K562 (cell line): Measurements from ENCODE around the gene DNAJC30. TPM values are rescaled to one million over a fixed set of nuclear protein-coding genes. Genes with fewer than 3 reads are reported as not detected.
A peak's percentile ranks its signal among the peaks of the same experiment; 100 is the strongest.

Experiments
- ATAC-seq: fragments of 200-7000 bp; cut with Tn5 transposase; 3 replicates; pipeline ENCODE4 v1.9.1; 2020; ENCODE audit warnings: moderate library complexity
- BruUV-seq: library from RNA; stranded (reverse); fragments of 400-500 nt; replicated peaks from 2 replicates; lab custom pipeline; 2021; lab: Mats Ljungman, UMichigan
- CTCF ChIA-PET: fragments of 300-600 bp; formaldehyde crosslinking; extraction: SDS; loops from one replicate; lab custom pipeline; 2021; ENCODE audit warnings: low intra/inter-chr PET ratio; lab: Yijun Ruan, JAX
- POLR2A ChIA-PET: fragments of 300-600, 350-650 bp; sonication (Branson Sonifier 250); formaldehyde crosslinking; extraction: SDS; loops from one replicate; lab custom pipeline; 2021; ENCODE audit warnings: antibody characterized with exemption, inconsistent platforms; lab: Yijun Ruan, JAX
- DNase-seq, 4 experiments: peaks; one replicate each; pipeline versions ENCODE4 v3.0.0 to v3.0.0-alpha.2; 2011 to 2018; ENCODE audit warnings: low spot score in 3 of 4, mixed read lengths in 3 of 4; ENCODE audit errors: extremely low read depth in 1 of 4
- FAIRE-seq: peaks from 2 replicates; lab custom pipeline; 2011; peaks lifted over from hg19 to GRCh38; lab: Jason Lieb, UNC
- H2AFZ ChIP-seq: 2 replicates; pipeline ENCODE4 v1.6.0; 2011; ENCODE audit warnings: low read depth, low read length, control low read depth, inconsistent platforms
- H3K27ac ChIP-seq: fragments of 200-600 bp; 3 replicates; pipeline ENCODE4 v1.8.0; 2011; ENCODE audit warnings: low read depth, mild to moderate bottlenecking, control low read depth, inconsistent platforms, low read length, moderate library complexity, mixed read lengths; ENCODE audit errors: extremely low read depth
- H3K27me3 ChIP-seq, 2 experiments: fragments of 300-600 bp in 1 of 2; 2 replicates in 1 of 2; 3 replicates in 1 of 2; pipeline versions ENCODE4 v1.6.0 to v1.8.0; 2011; ENCODE audit warnings: inconsistent platforms in 2 of 2, low read length in 2 of 2, mild to moderate bottlenecking in 1 of 2, mixed read lengths in 1 of 2, moderate library complexity in 1 of 2; ENCODE audit not compliant: control insufficient read depth in 2 of 2, insufficient read depth in 2 of 2
- H3K36me3 ChIP-seq: fragments of 300-600 bp; 3 replicates; pipeline ENCODE4 v1.8.0; 2011; ENCODE audit warnings: mild to moderate bottlenecking, low read length, inconsistent platforms; ENCODE audit not compliant: control insufficient read depth, insufficient read depth
- H3K4me1 ChIP-seq, 2 experiments: fragments of 200-600 bp in 1 of 2; replicated peaks in 1 of 2; 2 replicates in 1 of 2; 3 replicates in 1 of 2; pipeline versions ENCODE4 v1.5.1 to v1.8.0; 2011; ENCODE audit warnings: inconsistent platforms in 2 of 2, low read length in 2 of 2, mild to moderate bottlenecking in 1 of 2, mixed read lengths in 1 of 2, moderate library complexity in 1 of 2; ENCODE audit not compliant: control insufficient read depth in 2 of 2, insufficient read depth in 2 of 2
- H3K4me2 ChIP-seq: 2 replicates; pipeline ENCODE4 v1.6.1; 2011; ENCODE audit warnings: low read length, control low read depth, inconsistent platforms, mixed read lengths; ENCODE audit not compliant: insufficient read depth
- H3K4me3 ChIP-seq: fragments of 200-600 bp; sonication (generic), shearing (Covaris generic); 2 replicates; pipeline ENCODE4 v1.5.1; 2016; ENCODE audit warnings: control low read depth, inconsistent platforms
- H3K79me2 ChIP-seq: fragments of 200-600 bp; 3 replicates; pipeline ENCODE4 v1.8.0; 2011; ENCODE audit warnings: low read length, inconsistent platforms; ENCODE audit not compliant: control insufficient read depth, insufficient read depth
- H3K9ac ChIP-seq, 2 experiments: 2 replicates each; pipeline versions ENCODE4 v1.6.0 to v1.6.1; 2011; ENCODE audit warnings: low read depth in 2 of 2, low read length in 2 of 2, control low read depth in 1 of 2, inconsistent platforms in 1 of 2, mild to moderate bottlenecking in 1 of 2, mixed read lengths in 1 of 2; ENCODE audit not compliant: insufficient read depth in 1 of 2
- H3K9me1 ChIP-seq: one replicate; pipeline ENCODE4 v1.6.0; 2011; ENCODE audit warnings: inconsistent platforms, mild to moderate bottlenecking, low read length, moderate library complexity; ENCODE audit not compliant: control insufficient read depth, insufficient read depth
- H3K9me3 ChIP-seq: replicated peaks from 2 replicates; pipeline ENCODE4 v1.5.1; 2011; ENCODE audit warnings: low read depth, low read length, inconsistent platforms; ENCODE audit not compliant: control insufficient read depth, insufficient read depth
- H4K20me1 ChIP-seq: replicated peaks from 2 replicates; pipeline ENCODE4 v1.6.1; 2011; ENCODE audit warnings: low read length, inconsistent platforms, mixed read lengths; ENCODE audit not compliant: control insufficient read depth, insufficient read depth
- CREB1 ChIP-seq, 2 experiments: sonication (generic) in 1 of 2; formaldehyde crosslinking in 1 of 2; IDR thresholded peaks; 2 replicates each; pipeline versions ENCODE4 v1.6.1 to v1.8.0; 2012 to 2022; ENCODE audit warnings: inconsistent platforms in 1 of 2, mild to moderate bottlenecking in 1 of 2, missing genetic modification reagents in 1 of 2, moderate library complexity in 1 of 2
- CXXC5 ChIP-seq: fragments of 250-450 bp; sonication (Bioruptor Pico); IDR thresholded peaks from 2 replicates; pipeline ENCODE4 v1.8.0; 2022; ENCODE audit warnings: inconsistent platforms, mild to moderate bottlenecking, moderate library complexity
- HDAC1 ChIP-seq, 2 experiments: fragments of 450-650 bp; IDR thresholded peaks; 2 replicates each; pipeline ENCODE4 v1.6.1; 2016 to 2017; ENCODE audit warnings: inconsistent platforms in 1 of 2, mild to moderate bottlenecking in 1 of 2, moderate library complexity in 1 of 2
- NCOA6 ChIP-seq: fragments of 450-650 bp; IDR thresholded peaks from 2 replicates; pipeline ENCODE4 v1.6.1; 2017; ENCODE audit warnings: mild to moderate bottlenecking
- PYGO2 ChIP-seq: fragments of 450-650 bp; IDR thresholded peaks from 2 replicates; pipeline ENCODE4 v1.6.1; 2016; ENCODE audit warnings: mild to moderate bottlenecking, missing genetic modification characterization, moderate library complexity, missing compliant biosample characterization
- RBM25 ChIP-seq: fragments of 200-400 bp; formaldehyde crosslinking; IDR thresholded peaks from 2 replicates; pipeline ENCODE4 v1.6.1; 2018; ENCODE audit warnings: low read length, low read depth, moderate library complexity; ENCODE audit not compliant: severe bottlenecking
- SMAD1 ChIP-seq: fragments of 150-350 bp; IDR thresholded peaks from 2 replicates; pipeline ENCODE4 v1.6.1; 2014; ENCODE audit warnings: low read length, low read depth; ENCODE audit not compliant: partially characterized antibody
- STAT5A ChIP-seq: IDR thresholded peaks from 2 replicates; pipeline ENCODE4 v1.6.1; 2012; ENCODE audit warnings: low read length, inconsistent platforms, borderline replicate concordance
- ZNF175 ChIP-seq: fragments of 200-800 bp; sonication (Bioruptor generic); IDR thresholded peaks from 2 replicates; pipeline ENCODE4 v1.6.1; 2016; ENCODE audit warnings: low read depth, mild to moderate bottlenecking, missing genetic modification characterization, missing compliant biosample characterization
- WGBS: fragments of 100-300 bp; shearing (Covaris generic); methylation state at CpG from one replicate; pipeline ENCODE4 v1.1.6; 2016; ENCODE audit warnings: low coverage, mixed read lengths; ENCODE audit not compliant: insufficient coverage; ENCODE audit errors: missing lambda C conversion rate; 5-methylcytosine and 5-hydroxymethylcytosine counted together
- in situ Hi-C: fragments of 300-500 bp; cut with MboI; formaldehyde crosslinking; loops from 4 replicates; pipeline ENCODE4 v1.15.0; 2018; ENCODE audit warnings: inconsistent platforms, mixed read lengths
- intact Hi-C: fragments of 100-400 bp; cut with micrococcal nuclease; formaldehyde crosslinking; loops from 2 replicates; pipeline ENCODE4 v1.14.2; 2022
- polyA plus RNA-seq, 8 experiments: library from polyadenylated mRNA; depleted of rRNA in 4 of 8; stranded (reverse) in 5 of 8; unstranded in 3 of 8; fragments of >200 nt; fragmentation: Nextera tagmentation in 2 of 8; fragmentation: Illumina TruSeq in 1 of 8; extraction: Ambion mirVana in 2 of 8; extraction: Trizol in 1 of 8; gene quantifications; 2 replicates each; pipeline versions ENCODE4 v1.2.1 to v1.2.3, GENCODE V29; 2011 to 2014; ENCODE audit warnings: inconsistent platforms in 1 of 8, missing spikeins in 1 of 8
- total RNA-seq, 7 experiments: library from RNA; depleted of rRNA in 6 of 7; stranded (reverse); fragments of >200 nt in 6 of 7; fragmentation: Illumina TruSeq in 2 of 7; extraction: Trizol in 2 of 7; gene quantifications; 2 replicates each; pipeline versions ENCODE4 v1.2.1 to v1.2.3, GENCODE V29; 2011 to 2021; ENCODE audit warnings: low replicate concordance in 1 of 7
- TF ChIP-seq, protein P1 (sequence below): fragments of 450-650 bp; IDR thresholded peaks from 2 replicates; pipeline ENCODE4 v1.6.1; 2014; ENCODE audit warnings: low read depth, mild to moderate bottlenecking, moderate library complexity, borderline replicate concordance
- TF ChIP-seq, protein P2 (sequence below): fragments of 250-450 bp; sonication (Bioruptor Pico); IDR thresholded peaks from 2 replicates; pipeline ENCODE4 v1.5.0; 2021; ENCODE audit warnings: mild to moderate bottlenecking, moderate library complexity

Gene DNAJC30
- total and polyA plus RNA-seq, 9 of the 15 experiments (the other 6 are each of a cell fraction or from before 2014, with no cell fraction given) = 1.1 to 11.3 (median 4.6) TPM

DNA sequence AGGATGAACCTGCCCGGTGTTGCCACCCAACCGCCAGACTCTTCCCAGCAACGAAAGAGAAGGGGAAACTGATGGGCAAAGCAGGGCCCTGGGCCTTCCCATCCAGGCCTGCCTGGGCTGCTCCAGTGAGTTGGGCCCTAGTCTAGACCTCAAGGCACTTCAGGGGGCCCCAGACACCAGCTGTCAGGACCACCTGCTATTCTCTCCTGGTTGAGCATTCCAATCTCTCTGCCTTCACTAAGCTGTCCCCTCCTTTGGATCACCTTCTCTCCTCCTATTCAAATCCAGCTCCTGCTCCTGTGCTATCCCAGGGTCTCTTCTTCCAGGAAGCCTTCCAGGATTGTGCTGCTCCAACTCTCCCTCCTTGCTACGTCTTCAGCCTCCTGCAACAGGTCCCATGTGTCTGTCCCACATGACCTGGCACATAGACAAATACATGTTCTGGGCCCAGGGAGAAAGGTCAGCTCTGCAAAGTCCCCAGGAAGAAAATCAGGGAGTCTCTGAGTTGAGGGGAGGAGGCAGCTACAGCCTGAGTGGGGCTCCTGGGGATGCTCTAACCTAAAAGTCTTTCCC, 33.2 kb upstream of the DNAJC30 start (continued):
- TF ChIP-seq ZNF175 = 0 out of 2 replicates have a peak, but pooled peaks have one; percentile 4
- no peak for TF ChIP-seq NCOA6

DNA sequence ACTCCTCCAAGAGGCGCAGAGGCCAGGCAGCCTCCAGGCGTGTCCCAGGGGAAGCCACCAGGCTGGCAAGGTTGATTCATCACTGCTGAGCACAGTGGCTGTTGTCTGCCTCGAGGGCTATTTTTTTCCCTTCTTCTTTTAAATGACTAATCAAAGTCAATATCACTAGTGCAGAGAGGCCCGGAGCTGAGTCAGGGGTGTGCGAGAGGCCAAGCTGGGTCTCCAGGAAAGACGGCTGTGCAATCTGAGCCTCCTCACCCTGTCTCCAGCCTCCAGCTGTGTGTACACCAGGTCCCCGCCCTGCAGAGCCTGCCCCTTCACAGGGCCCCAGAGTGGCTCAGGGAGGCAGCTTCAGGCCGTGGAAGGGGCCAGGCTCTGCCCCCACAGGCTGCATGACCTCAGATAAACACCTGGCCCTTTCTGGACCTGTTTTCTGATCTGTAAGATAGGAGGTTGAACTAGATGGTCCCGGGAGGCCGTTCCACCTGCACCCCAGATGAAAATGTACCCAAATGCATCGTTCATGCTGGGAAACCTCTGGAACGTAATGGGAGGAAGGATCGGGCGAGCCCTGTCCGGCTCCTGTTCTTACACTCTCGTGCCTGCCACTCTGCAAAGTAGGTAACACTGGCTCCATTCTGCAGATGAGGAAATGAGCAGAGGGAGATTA, 32.5 kb upstream of the DNAJC30 start:
- H3K4me1 ChIP-seq = peaks cover 20 to 50% of the 10 kb centered on the region in 2 experiments
- peak overlapping the region in 1 of 2 experiments; percentile 57; a peak in 1 of 4 replicates for H3K9ac ChIP-seq
- H3K27ac ChIP-seq = peak overlapping the region; percentile 39; the same call in 2 of the 3 replicates
- TF ChIP-seq RBM25 (no peak), HDAC1 (IDR thresholded peaks at IDR 0.05) (peak in 1 of 2 experiments; percentile 88; a peak in 3 of 4 replicates), CREB1 (IDR thresholded peaks at IDR 0.05) (peak; percentile 39; the same call in 1 of the 2 replicates), CREB1 (CRISPR knock-in tag; IDR thresholded peaks at IDR 0.05) (0 out of 2 replicates have a peak, but pooled peaks have one; percentile 23), STAT5A (peak; percentile 83), CXXC5 (CRISPR knock-in tag) (peak; percentile 82), PYGO2 (tag) (no peak), SMAD1 (peak; percentile 32)
- TF ChIP-seq, protein P1, sequence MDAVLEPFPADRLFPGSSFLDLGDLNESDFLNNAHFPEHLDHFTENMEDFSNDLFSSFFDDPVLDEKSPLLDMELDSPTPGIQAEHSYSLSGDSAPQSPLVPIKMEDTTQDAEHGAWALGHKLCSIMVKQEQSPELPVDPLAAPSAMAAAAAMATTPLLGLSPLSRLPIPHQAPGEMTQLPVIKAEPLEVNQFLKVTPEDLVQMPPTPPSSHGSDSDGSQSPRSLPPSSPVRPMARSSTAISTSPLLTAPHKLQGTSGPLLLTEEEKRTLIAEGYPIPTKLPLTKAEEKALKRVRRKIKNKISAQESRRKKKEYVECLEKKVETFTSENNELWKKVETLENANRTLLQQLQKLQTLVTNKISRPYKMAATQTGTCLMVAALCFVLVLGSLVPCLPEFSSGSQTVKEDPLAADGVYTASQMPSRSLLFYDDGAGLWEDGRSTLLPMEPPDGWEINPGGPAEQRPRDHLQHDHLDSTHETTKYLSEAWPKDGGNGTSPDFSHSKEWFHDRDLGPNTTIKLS = 0 out of 2 replicates have a peak, but pooled peaks have one; percentile 22
- TF ChIP-seq, protein P2, sequence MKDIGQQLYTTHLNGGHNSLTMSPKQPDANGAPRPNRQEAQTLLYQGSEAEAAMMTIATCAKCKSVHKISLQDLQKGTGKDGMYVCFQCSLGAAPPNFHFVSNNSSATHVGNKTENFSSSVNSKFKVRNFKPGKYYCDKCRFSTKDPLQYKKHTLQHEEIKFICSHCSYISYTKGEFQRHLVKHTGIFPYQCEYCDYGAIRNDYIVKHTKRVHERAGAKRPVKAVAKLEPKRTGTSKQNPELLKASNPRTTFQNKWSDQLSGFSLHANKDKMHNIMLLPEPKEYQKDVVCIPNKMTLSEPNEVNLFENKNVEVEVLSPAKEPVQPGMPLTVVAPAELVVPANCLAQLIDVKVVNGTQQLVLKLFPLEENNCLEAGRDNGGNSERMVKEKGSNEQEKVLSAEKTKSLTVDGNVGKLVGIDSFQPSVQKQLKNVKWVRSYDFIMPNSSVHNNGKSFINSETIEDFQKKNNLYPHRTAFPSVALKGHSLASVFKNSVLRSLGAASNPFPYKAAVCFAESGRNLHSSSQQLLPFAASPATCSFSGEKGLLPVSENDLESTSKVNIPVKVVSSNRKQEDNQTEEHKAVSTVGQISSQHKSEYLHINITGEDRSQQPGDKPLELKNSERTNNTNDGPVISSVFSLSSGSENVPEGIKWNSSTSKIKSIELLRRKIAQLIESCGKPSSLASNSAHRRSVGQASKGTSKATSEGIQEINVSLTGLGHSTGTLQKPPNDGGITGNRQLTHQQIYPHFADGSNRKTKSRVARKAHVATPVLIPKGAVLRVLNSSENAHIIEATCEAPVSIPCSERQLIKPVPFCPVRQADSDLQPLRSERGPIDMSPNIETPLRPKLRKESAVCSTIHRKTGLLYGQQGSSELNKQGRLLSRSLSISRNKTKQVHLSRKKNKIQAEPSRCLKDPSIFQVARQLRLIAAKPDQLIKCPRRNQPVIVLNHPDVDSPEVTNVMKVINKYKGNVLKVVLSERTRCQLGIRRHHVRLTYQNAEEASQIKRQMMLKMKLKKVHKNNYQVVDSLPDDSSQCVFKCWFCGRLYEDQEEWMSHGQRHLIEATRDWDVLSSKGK (CRISPR knock-in tag) = no peak

More for the DNA sequence above, 32.5 kb upstream of the DNAJC30 start:
- WGBS = 5% methylated on average over 15 of the region's 16 CpGs
- Histone ChIP-seq H3K4me3 (no peak overlapping the region), H3K4me2 (peak overlapping the region; percentile 42), H3K36me3 (no peaks in the 10 kb centered on the region), H3K27me3 (no peaks in the 10 kb centered on the region), H3K79me2 (peaks cover 10% of the 10 kb centered on the region; the same call in 2 of the 3 replicates), H3K9me1 (peaks cover 6% of the 10 kb centered on the region), H2AFZ (no peak overlapping the region), H3K9me3 (no peaks in the 10 kb centered on the region), H4K20me1 (peaks cover 36% of the 10 kb centered on the region)
- no TSS peak for BruUV-seq
- in situ Hi-C loops (no loop called here), intact Hi-C loops (loop anchor here (5.0 kb wide), 1 partner anchor 33 kb away; the partner anchor contains the start of genes BUD23 and DNAJC30)
- peak; percentile 90 for ATAC-seq
- DNase-seq = peak; percentile 87 to 96 (median 92)
- CTCF ChIA-PET = no interaction called here
- POLR2A ChIA-PET = interaction anchor here (0.6 to 3.3 kb wide), 5 partner anchors 10 to 109 kb away, joined by 3 to 16 read pairs (median 3); no protein-coding TSS in a partner anchor
- FAIRE-seq = peak; percentile 90
